Measurements from ENCODE around the gene SNAP47.

Gene SNAP47

GRCh38 chr1:227798078-227798802 lies 63.0 kb downstream of the SNAP47 start:
- H3K27me3 ChIP-seq (ENCODE audit: insufficient read depth, poor library complexity, severe bottlenecking) = no peaks in the 10 kb centered on the region
- no peak for TF ChIP-seq GABPA (IDR thresholded peaks at IDR 0.05; ENCODE audit: low read depth)
- no peak for TF ChIP-seq SPI1 (IDR thresholded peaks at IDR 0.05; ENCODE audit: borderline replicate concordance, low read depth)
- no peak for TF ChIP-seq REST (IDR thresholded peaks at IDR 0.05; ENCODE audit: insufficient replicate concordance, low read depth)
- TF ChIP-seq POLR2AphosphoS5 (IDR thresholded peaks at IDR 0.05; ENCODE audit: low read depth) = no peak
- no peak for TF ChIP-seq CTCF (IDR thresholded peaks at IDR 0.05; ENCODE audit: insufficient read depth, low read length)
- no peak overlapping the region for H3K4me3 ChIP-seq (replicated peaks; ENCODE audit: insufficient read depth, low read length)
- no peak overlapping the region for H3K27ac ChIP-seq (replicated peaks)
- no peak for DNase-seq (ENCODE audit: low read depth in 1 of 2, low spot score in 1 of 2)

GRCh38 chr1:227799756-227800155 lies 64.5 kb downstream of the SNAP47 start:
- no peak overlapping the region for H3K4me3 ChIP-seq (replicated peaks; ENCODE audit: insufficient read depth, low read length)

More at GRCh38 chr1:227799756-227800155, 64.5 kb downstream of the SNAP47 start:
- TF ChIP-seq POLR2AphosphoS5 (IDR thresholded peaks at IDR 0.05; ENCODE audit: low read depth) = no peak
- no peak for TF ChIP-seq REST (IDR thresholded peaks at IDR 0.05; ENCODE audit: insufficient replicate concordance, low read depth)
- TF ChIP-seq SPI1 (IDR thresholded peaks at IDR 0.05; ENCODE audit: borderline replicate concordance, low read depth) = no peak
- TF ChIP-seq CTCF (IDR thresholded peaks at IDR 0.05; ENCODE audit: insufficient read depth, low read length) = no peak
- TF ChIP-seq GABPA (IDR thresholded peaks at IDR 0.05; ENCODE audit: low read depth) = no peak
- no peak for DNase-seq (ENCODE audit: low read depth in 1 of 2, low spot score in 1 of 2)
- Histone ChIP-seq H3K27me3 (ENCODE audit: insufficient read depth, poor library complexity, severe bottlenecking) (no peaks in the 10 kb centered on the region), H3K27ac (replicated peaks) (no peak overlapping the region)

Measured in HL-60 (cell line).